Measurements from ENCODE around the gene EPHA8. TPM values are rescaled to one million over a fixed set of nuclear protein-coding genes. Genes with fewer than 3 reads are reported as not detected.

Gene EPHA8
- total RNA-seq, 2 experiments from 2014 or later = not detected

GRCh38 chr1:22641247-22641646 lies 78.0 kb downstream of the EPHA8 start:
- intact Hi-C loops (cut with micrococcal nuclease) = no loop called here
- DNase-seq = no peak
- Mint-ChIP-seq H3K4me3 (no peak overlapping the region), H3K4me1 (ENCODE audit: low read depth) (no peaks in the 10 kb centered on the region), H3K9me3 (no peaks in the 10 kb centered on the region), H3K36me3 (no peaks in the 10 kb centered on the region), H3K27ac (no peak overlapping the region), H3K27me3 (peaks cover 25% of the 10 kb centered on the region)
- ChIA-PET CTCF (interaction anchor here (0.9 to 5.2 kb wide), 5 partner anchors 142 to 509 kb away, joined by 3 to 26 read pairs (median 6); no protein-coding TSS in a partner anchor), POLR2A (no interaction called here)

GRCh38 chr1:22641906-22642636 lies 78.8 kb downstream of the EPHA8 start:
- H3K4me1 Mint-ChIP-seq (ENCODE audit: low read depth) = no peaks in the 10 kb centered on the region
- H3K27ac Mint-ChIP-seq = no peak overlapping the region
- CTCF ChIA-PET = interaction anchor here (0.9 to 5.2 kb wide), 6 partner anchors 26 to 510 kb away, joined by 3 to 26 read pairs (median 6); no protein-coding TSS in a partner anchor
- peaks cover 22% of the 10 kb centered on the region for H3K27me3 Mint-ChIP-seq
- no peaks in the 10 kb centered on the region for H3K9me3 Mint-ChIP-seq
- H3K4me3 Mint-ChIP-seq = no peak overlapping the region
- no peaks in the 10 kb centered on the region for H3K36me3 Mint-ChIP-seq
- intact Hi-C loops (cut with micrococcal nuclease) = loop anchor here (1.0 kb wide), 1 partner anchor 222 kb away; no protein-coding TSS in a partner anchor
- peak; percentile 77 for DNase-seq
- POLR2A ChIA-PET = no interaction called here

- Mint-ChIP-seq H3K9me3 (no peaks in the 10 kb centered on the region), H3K4me3 (no peak within 1 kb of the TSS), H3K27me3 (peaks cover 18% of the 10 kb centered on the region), H3K27ac (no peak within 1 kb of the TSS), H3K36me3 (no peaks in the 10 kb centered on the region), H3K4me1 (ENCODE audit: low read depth) (no peaks in the 10 kb centered on the region)
- intact Hi-C loops (cut with micrococcal nuclease) = no loop called here
- DNase-seq = no peak
- POLR2A ChIA-PET = interaction anchor here (0.6 kb wide), 1 partner anchor 222 kb away, joined by 3 read pairs; no protein-coding TSS in a partner anchor
- CTCF ChIA-PET = interaction anchor here (1.1 to 5.2 kb wide), 2 partner anchors 223 to 227 kb away, joined by 4 to 26 read pairs; no protein-coding TSS in a partner anchor
These were observed 80.1 kb downstream of the EPHA8 start, which contains the start of gene C1QC for GRCh38 chr1:22643381-22643780. Gene C1QC (plus strand): TSS chr1:22643633. CDS start chr1:22644024, 391 bp downstream.

GRCh38 chr1:22643928-22644327 lies 80.6 kb downstream of the EPHA8 start:
- DNase-seq = no peak
- no peak overlapping the region for H3K4me3 Mint-ChIP-seq
- peaks cover 18% of the 10 kb centered on the region for H3K27me3 Mint-ChIP-seq
- POLR2A ChIA-PET = interaction anchor here (0.6 kb wide), 1 partner anchor 223 kb away, joined by 3 read pairs; no protein-coding TSS in a partner anchor
- no peaks in the 10 kb centered on the region for H3K4me1 Mint-ChIP-seq (ENCODE audit: low read depth)
- intact Hi-C loops (cut with micrococcal nuclease) = no loop called here
- no peak overlapping the region for H3K27ac Mint-ChIP-seq
- H3K36me3 Mint-ChIP-seq = no peaks in the 10 kb centered on the region
- H3K9me3 Mint-ChIP-seq = no peaks in the 10 kb centered on the region
- CTCF ChIA-PET = interaction anchor here (0.5 to 5.2 kb wide), 4 partner anchors 11 to 228 kb away, joined by 3 to 26 read pairs (median 4); no protein-coding TSS in a partner anchor

- DNase-seq = no peak
- no peak overlapping the region for H3K4me3 Mint-ChIP-seq
- H3K36me3 Mint-ChIP-seq = no peaks in the 10 kb centered on the region
- POLR2A ChIA-PET = no interaction called here
- intact Hi-C loops (cut with micrococcal nuclease) = no loop called here
- H3K9me3 Mint-ChIP-seq = no peaks in the 10 kb centered on the region
- no peak overlapping the region for H3K27ac Mint-ChIP-seq
- no peaks in the 10 kb centered on the region for H3K4me1 Mint-ChIP-seq (ENCODE audit: low read depth)
- peaks cover 17% of the 10 kb centered on the region for H3K27me3 Mint-ChIP-seq
- CTCF ChIA-PET = no interaction called here
These were observed 82.6 kb downstream of the EPHA8 start for GRCh38 chr1:22645931-22646330.

- Mint-ChIP-seq H3K27ac (no peak overlapping the region), H3K4me1 (ENCODE audit: low read depth) (no peaks in the 10 kb centered on the region), H3K36me3 (no peaks in the 10 kb centered on the region), H3K9me3 (no peaks in the 10 kb centered on the region), H3K4me3 (no peak overlapping the region), H3K27me3 (peaks cover 13% of the 10 kb centered on the region)
- POLR2A ChIA-PET = no interaction called here
- CTCF ChIA-PET = no interaction called here
- intact Hi-C loops (cut with micrococcal nuclease) = no loop called here
- DNase-seq = no peak
These were observed 83.1 kb downstream of the EPHA8 start for GRCh38 chr1:22646384-22646783.

- Mint-ChIP-seq H3K27me3 (peaks cover 5% of the 10 kb centered on the region), H3K4me1 (ENCODE audit: low read depth) (no peaks in the 10 kb centered on the region), H3K36me3 (no peaks in the 10 kb centered on the region), H3K4me3 (no peak overlapping the region), H3K9me3 (no peaks in the 10 kb centered on the region), H3K27ac (no peak overlapping the region)
- CTCF ChIA-PET = no interaction called here
- POLR2A ChIA-PET = no interaction called here
- DNase-seq = no peak
- intact Hi-C loops (cut with micrococcal nuclease) = no loop called here
These were observed 86.9 kb downstream of the EPHA8 start for GRCh38 chr1:22650089-22650693.

- H3K27me3 Mint-ChIP-seq = peaks cover 9% of the 10 kb centered on the region
- H3K36me3 Mint-ChIP-seq = no peaks in the 10 kb centered on the region
- H3K9me3 Mint-ChIP-seq = no peaks in the 10 kb centered on the region
- intact Hi-C loops (cut with micrococcal nuclease) = no loop called here
- H3K4me1 Mint-ChIP-seq (ENCODE audit: low read depth) = no peaks in the 10 kb centered on the region
- ChIA-PET POLR2A (no interaction called here), CTCF (no interaction called here)
- no peak overlapping the region for H3K4me3 Mint-ChIP-seq
- no peak overlapping the region for H3K27ac Mint-ChIP-seq
- no peak for DNase-seq
These were observed 88.9 kb downstream of the EPHA8 start for GRCh38 chr1:22651941-22652856.

- no peaks in the 10 kb centered on the region for H3K9me3 Mint-ChIP-seq
- no peak within 1 kb of the TSS for H3K4me3 Mint-ChIP-seq
- no peak for DNase-seq
- H3K4me1 Mint-ChIP-seq (ENCODE audit: low read depth) = no peaks in the 10 kb centered on the region
- H3K27me3 Mint-ChIP-seq = peaks cover 9% of the 10 kb centered on the region
- ChIA-PET POLR2A (no interaction called here), CTCF (no interaction called here)
- H3K36me3 Mint-ChIP-seq = no peaks in the 10 kb centered on the region
- H3K27ac Mint-ChIP-seq = no peak within 1 kb of the TSS
- intact Hi-C loops (cut with micrococcal nuclease) = no loop called here
These were observed 89.6 kb downstream of the EPHA8 start, which contains the start of gene C1QB for GRCh38 chr1:22652881-22653316. Gene C1QB (plus strand): TSS chr1:22653236. CDS start chr1:22659463, 6,227 bp downstream.

Small RNA genes lying within 50 kb of the gene (microRNA-seq; reads per million reads assigned to microRNA genes)
- gene MIR6127 (ENCODE audit: borderline microRNAs expressed, borderline number of aligned reads, borderline replicate concordance) = not detected

Other genes starting within 250 kb of the EPHA8 start
- gene ZBTB40, start 111.6 kb upstream of the EPHA8 start, total RNA-seq = 10 to 100 TPM; 11.8 to 12.9 TPM
- not detected for gene C1QA, start 73.1 kb downstream of the EPHA8 start, total RNA-seq
- not detected for gene C1QC, start 80.1 kb downstream of the EPHA8 start, total RNA-seq
- gene C1QB, start 89.7 kb downstream of the EPHA8 start, total RNA-seq = not detected
- gene EPHB2, start 147.3 kb downstream of the EPHA8 start, total RNA-seq = under 1 TPM; 0.07 to 0.17 TPM

Measured in activated CD4-positive, alpha-beta memory T cell treated with anti-CD3 and anti-CD28 coated beads for 36 hours (primary cell).